Islet precursor cell (in vitro differentiated cells): ENCODE results near the gene SLC39A8.
A peak's percentile ranks its signal among the peaks of the same experiment; 100 is the strongest.

Experiments used
- DNase-seq: peaks from one replicate; pipeline ENCODE4 v3.0.0-alpha.2; 2018

SLC39A8 gene

DNA sequence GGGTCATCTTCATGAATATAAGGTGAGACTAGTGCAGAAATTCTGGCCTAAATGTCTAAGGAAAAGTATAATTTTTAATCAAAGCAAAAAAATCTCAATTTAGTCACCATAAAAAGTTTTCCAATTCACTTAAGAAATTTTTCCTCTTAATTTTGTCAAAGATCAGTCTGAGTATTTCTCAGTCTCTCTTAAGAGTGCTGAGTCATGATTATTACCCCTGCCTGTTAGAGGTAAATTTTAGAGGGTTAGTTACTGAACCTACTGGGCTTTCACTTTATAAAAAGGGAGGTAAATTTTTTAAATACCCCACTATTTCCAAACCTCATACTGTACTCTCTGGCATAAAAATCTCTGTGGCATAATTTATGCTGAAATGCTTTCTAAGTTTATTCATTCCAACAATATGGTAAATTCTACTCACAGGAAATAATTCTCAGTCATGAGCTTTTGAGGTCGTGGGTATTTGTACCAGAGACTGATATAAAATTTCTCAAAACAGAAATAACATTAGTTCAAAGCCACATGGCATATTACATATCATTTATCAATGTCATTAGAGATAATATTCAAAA is 122.4 kb downstream of the SLC39A8 start:
- no peak for DNase-seq

DNA sequence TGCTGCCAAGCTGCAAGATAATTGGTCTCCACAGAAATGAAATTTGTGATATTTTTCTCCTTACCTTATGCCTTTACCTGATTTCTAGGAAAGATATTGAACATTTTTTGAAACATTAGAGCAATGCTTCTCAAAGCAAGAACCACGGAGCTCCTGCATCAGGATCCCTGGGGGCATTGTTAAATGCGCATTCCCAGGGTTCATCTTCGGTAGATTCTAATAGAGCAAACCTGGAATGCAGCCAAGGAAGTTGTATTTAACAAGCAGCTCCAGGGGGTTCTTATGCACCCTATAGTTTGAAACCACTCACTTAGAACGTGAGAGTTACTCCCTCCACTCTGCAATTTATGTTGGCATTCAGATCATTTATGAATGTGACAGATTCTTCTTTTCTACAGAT is 126.2 kb downstream of the SLC39A8 start:
- peak; percentile 57 for DNase-seq

DNA sequence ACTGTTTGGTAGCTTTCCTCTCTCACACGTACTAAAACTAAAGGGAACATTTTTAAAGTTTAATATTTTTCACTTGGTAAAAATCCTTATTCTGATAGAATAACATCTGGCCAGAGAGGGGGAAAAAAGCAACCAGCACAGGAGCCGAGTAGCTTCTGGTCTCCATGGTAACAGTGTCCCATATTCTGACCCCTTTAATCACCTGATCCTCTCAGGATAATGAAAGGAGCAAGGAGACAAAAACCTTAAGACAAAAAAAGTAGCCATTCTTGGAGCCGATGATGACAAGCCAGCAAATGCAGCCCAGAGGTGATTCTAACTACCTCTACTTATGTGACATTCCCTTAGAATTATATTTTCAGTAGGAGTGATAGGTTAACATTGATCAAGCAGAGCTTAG is 126.6 kb downstream of the SLC39A8 start:
- DNase-seq = no peak

DNA sequence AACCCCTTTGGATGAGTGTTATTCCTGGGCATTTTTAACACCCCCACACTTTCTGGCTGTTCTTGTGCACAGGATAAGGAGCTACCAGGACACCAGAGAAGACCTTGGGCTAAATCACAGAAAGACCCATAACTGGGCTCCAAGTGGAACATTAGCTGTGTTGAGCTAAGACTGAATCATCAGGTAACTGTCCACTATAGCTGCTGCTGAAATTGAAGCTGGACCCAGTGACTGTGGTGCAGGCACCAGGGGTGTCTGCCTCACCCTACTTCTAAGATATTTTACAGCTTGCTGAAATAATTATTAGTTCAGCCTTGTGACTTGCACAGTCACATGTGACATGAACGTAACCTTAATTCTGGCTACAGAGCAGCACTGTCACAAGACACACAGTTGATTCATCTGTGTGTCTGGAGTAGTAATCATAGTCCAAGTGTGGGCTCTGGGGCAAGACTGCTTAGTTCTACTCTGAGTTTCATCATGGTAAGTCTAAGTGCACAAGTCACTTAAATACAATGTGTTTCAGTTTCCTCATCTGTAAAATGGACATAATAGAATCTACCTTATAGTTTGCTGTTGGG is 127.4 kb downstream of the SLC39A8 start:
- no peak for DNase-seq

DNA sequence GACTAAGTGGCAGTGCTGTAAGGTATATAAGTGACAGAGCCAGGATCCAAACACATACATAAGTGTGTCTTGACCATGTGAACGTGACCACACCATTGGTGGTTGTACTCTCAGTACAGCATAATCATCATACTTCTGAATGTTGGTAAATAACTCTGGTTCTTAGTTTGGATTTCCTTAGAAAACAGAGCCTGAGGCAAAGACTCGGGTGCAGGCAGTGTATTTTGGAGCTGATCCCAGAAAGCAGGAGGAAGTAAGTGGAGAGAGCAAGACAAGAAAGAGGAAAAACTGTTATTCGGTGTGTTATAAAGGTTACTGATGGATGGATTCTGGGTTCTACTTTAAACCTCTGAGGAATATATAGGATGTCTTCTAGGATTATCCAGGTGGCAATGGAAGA is 127.9 kb downstream of the SLC39A8 start:
- no peak for DNase-seq

DNA sequence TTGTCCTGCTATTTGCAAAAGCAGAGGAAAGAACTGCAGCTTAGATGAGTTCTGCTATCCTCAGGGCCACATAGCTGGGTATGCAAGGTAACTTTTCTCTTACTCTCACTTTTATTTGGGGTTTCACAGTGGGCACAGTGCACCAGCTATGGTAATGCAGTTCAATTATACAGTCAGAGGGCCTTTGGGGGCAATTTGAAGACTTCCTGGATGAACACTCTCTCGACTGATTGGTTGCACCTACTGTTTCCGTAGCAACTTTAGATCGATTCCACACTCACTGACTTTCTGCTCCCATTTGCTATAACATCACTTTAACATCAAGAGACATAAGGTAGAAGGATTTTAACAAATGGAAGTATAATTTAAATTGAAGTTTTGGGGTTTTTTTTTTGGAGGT is 128.6 kb downstream of the SLC39A8 start:
- no peak for DNase-seq

DNA sequence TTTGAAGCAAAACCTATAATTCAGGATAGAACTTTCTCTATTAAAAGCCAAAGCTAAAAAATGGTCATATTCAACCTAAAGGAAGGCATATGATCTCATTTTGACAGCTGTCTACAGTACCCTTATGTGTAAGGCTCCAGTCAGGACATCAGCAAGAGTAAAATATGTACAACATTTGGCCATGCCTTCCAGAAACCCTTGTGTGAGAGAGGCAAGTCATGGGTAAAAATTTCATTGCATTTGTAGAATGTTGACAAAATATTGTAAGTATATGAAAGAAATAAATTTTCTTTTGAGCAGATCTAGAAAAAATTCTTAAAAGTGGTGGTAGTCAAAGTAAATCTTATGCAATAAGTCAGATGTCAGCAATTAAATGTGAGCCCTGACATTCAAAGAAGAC is 132.3 kb downstream of the SLC39A8 start:
- DNase-seq = no peak
